ENCODE data around the gene IL12RB1. TPM values are rescaled to one million over a fixed set of nuclear protein-coding genes. Genes with fewer than 3 reads are reported as not detected.

Gene IL12RB1
- total and polyA plus RNA-seq, 11 donors = 0.19 to 8.1 (median 0.55) TPM; not detected in 2

GRCh38 chr19:18112989-18113478 is 26.3 kb upstream of the IL12RB1 start:
- intact Hi-C loops (cut with DNase I) = loop anchor here (1.0 to 5.0 kb wide), 10 partner anchors 44 to 304 kb away; partner anchors contain the start of genes IFI30 (in 1 of the 10) and SSBP4 (in 1 of the 10)
- TF ChIP-seq POLR2A (IDR thresholded peaks at IDR 0.05) = no peak
- peak; percentile 83 to 92 (median 90) for TF ChIP-seq CTCF (IDR thresholded peaks at IDR 0.05)
- Histone ChIP-seq H3K27me3 (peaks cover 0 to 4% (median 0%) of the 10 kb centered on the region in 9 donors), H3K9me3 (no peaks in the 10 kb centered on the region), H3K36me3 (no peaks in the 10 kb centered on the region), H3K4me3 (no peak overlapping the region), H3K27ac (no peak overlapping the region), H3K4me1 (peaks cover 0 to 37% (median 14%) of the 10 kb centered on the region in 12 donors)
- ATAC-seq (peak; percentile 50 to 82 (median 65)), DNase-seq (peak; percentile 79 to 91 (median 85))
- WGBS, 4 donors = 31 to 34% (median 32%) methylated on average over 9 of the region's 9 CpGs

- H3K9me3 ChIP-seq = no peaks in the 10 kb centered on the region
- intact Hi-C loops (cut with DNase I) = loop anchor here in 8 of 10 donors (5.0 kb wide), 6 partner anchors 47 to 307 kb away; partner anchors contain the start of genes IFI30 (in 1 of the 8) and SSBP4 (in 1 of the 8)
- H3K27me3 ChIP-seq = peaks cover 0 to 4% (median 0%) of the 10 kb centered on the region in 9 donors
- 37 to 52% (median 38%) methylated on average over 16 to 22 of the region's 22 CpGs for WGBS, 4 donors
- peak overlapping the region in 6 of 12 donors; percentile 23 to 81 (median 68) for H3K27ac ChIP-seq
- ATAC-seq (no peak), DNase-seq (no peak)
- peak overlapping the region; percentile 45 to 79 (median 68) for H3K4me3 ChIP-seq
- no peak for TF ChIP-seq POLR2A (IDR thresholded peaks at IDR 0.05)
- no peak for TF ChIP-seq CTCF (IDR thresholded peaks at IDR 0.05)
- H3K36me3 ChIP-seq = no peaks in the 10 kb centered on the region
- peaks cover 0 to 28% (median 8%) of the 10 kb centered on the region in 12 donors for H3K4me1 ChIP-seq
Measured at GRCh38 chr19:18110609-18111232, 24.0 kb upstream of the IL12RB1 start.

- 0 to 2% (median 2%) methylated on average over 3 to 92 of the region's 92 CpGs for WGBS, 4 donors
- no peaks in the 10 kb centered on the region for H3K9me3 ChIP-seq
- peak overlapping the region; percentile 45 to 79 (median 68) for H3K4me3 ChIP-seq
- H3K27me3 ChIP-seq = peaks cover 0 to 4% (median 0%) of the 10 kb centered on the region in 9 donors
- DNase-seq = peak; percentile 50 to 85 (median 69)
- TF ChIP-seq POLR2A (IDR thresholded peaks at IDR 0.05) (peak in 1 of 2 donors; percentile 29), CTCF (IDR thresholded peaks at IDR 0.05) (no peak)
- ATAC-seq = peak in 3 of 4 donors; percentile 62 to 82 (median 79)
- intact Hi-C loops (cut with DNase I) = loop anchor here in 8 of 10 donors (5.0 to 10.0 kb wide), 7 partner anchors 47 to 625 kb away; partner anchors contain the start of genes IFI30 (in 1 of the 8) and SSBP4 (in 1 of the 8)
- H3K36me3 ChIP-seq = no peaks in the 10 kb centered on the region
- peak overlapping the region in 9 of 12 donors; percentile 22 to 81 (median 66) for H3K27ac ChIP-seq
- H3K4me1 ChIP-seq = peaks cover 0 to 28% (median 8%) of the 10 kb centered on the region in 12 donors
Measured at GRCh38 chr19:18109733-18110608, 23.2 kb upstream of the IL12RB1 start.

Measured in heart left ventricle (tissue), 16 donors.